HG03575 (cell line): ENCODE measurements around the gene CFI.

Experiments used
- ATAC-seq: cut with Tn5 transposase; IDR thresholded peaks from one replicate; pipeline ENCODE4 v1.9.1; 2021; ENCODE audit not compliant: unreplicated experiment, insufficient number of reproducible peaks, low FRiP score; ENCODE audit errors: extremely low read depth

Gene CFI

GRCh38 chr4:109739547-109739946, 62.3 kb downstream of the CFI start:
- ATAC-seq: no peak

- no peak for ATAC-seq
Measured at GRCh38 chr4:109738104-109738872, 63.5 kb downstream of the CFI start.

- ATAC-seq: no peak
Measured at GRCh38 chr4:109735566-109736365, 66.0 kb downstream of the CFI start.

- ATAC-seq: no peak
Measured at GRCh38 chr4:109733728-109734127, 68.1 kb downstream of the CFI start.

GRCh38 chr4:109730619-109731545, 70.9 kb downstream of the CFI start:
- ATAC-seq: no peak

GRCh38 chr4:109729718-109730618, 71.8 kb downstream of the CFI start, which contains the start of gene PLA2G12A:
Gene PLA2G12A (minus strand): TSS chr4:109730070. CDS start chr4:109729809, 261 bp downstream.
- ATAC-seq: peak; percentile 42

- peak; percentile 23 for ATAC-seq
Measured at GRCh38 chr4:109729117-109729717, 72.6 kb downstream of the CFI start.

GRCh38 chr4:109728385-109728784, 73.4 kb downstream of the CFI start:
- ATAC-seq: no peak

GRCh38 chr4:109723110-109723509, 78.7 kb downstream of the CFI start:
- ATAC-seq: no peak

GRCh38 chr4:109722357-109722756, 79.4 kb downstream of the CFI start:
- no peak for ATAC-seq

GRCh38 chr4:109721033-109721432, 80.8 kb downstream of the CFI start:
- no peak for ATAC-seq

- no peak for ATAC-seq
Measured at GRCh38 chr4:109719604-109720003, 82.2 kb downstream of the CFI start.

- ATAC-seq: no peak
Measured at GRCh38 chr4:109718759-109719158, 83.0 kb downstream of the CFI start.

GRCh38 chr4:109713500-109713899, 88.3 kb downstream of the CFI start:
- no peak for ATAC-seq

GRCh38 chr4:109708990-109709389, 92.8 kb downstream of the CFI start:
- ATAC-seq: peak; percentile 94

- ATAC-seq: no peak
Measured at GRCh38 chr4:109708435-109708834, 93.4 kb downstream of the CFI start.

- no peak for ATAC-seq
Measured at GRCh38 chr4:109703664-109704361, 98.0 kb downstream of the CFI start.
